A549 (cell line): ENCODE results near the gene NEGR1.

Experiments
- CEBPB ChIP-seq, 2 experiments: fragments of >200 bp in 1 of 2; sonication (Bioruptor Twin) in 1 of 2; formaldehyde crosslinking in 1 of 2; IDR thresholded peaks; 2 replicates each; pipeline ENCODE4 v1.6.1; 2012 to 2016
- CTCF ChIP-seq: fragments of >200 bp; sonication (Bioruptor Twin); formaldehyde crosslinking; IDR thresholded peaks from 3 replicates; pipeline ENCODE4 v1.5.1; 2016
- EP300 ChIP-seq, 2 experiments: fragments of >200 bp; sonication (Bioruptor Twin); formaldehyde crosslinking; IDR thresholded peaks; 2 replicates in 1 of 2; 3 replicates in 1 of 2; pipeline ENCODE4 v1.6.1; 2016 to 2017
- HOXA7 ChIP-seq: fragments of 250-450 bp; sonication (Bioruptor Pico); IDR thresholded peaks from 2 replicates; pipeline ENCODE4 v1.5.0; 2020; ENCODE audit warnings: mild to moderate bottlenecking, moderate library complexity
- MAX ChIP-seq: IDR thresholded peaks from 2 replicates; pipeline ENCODE4 v1.6.1; 2012
- RAD21 ChIP-seq, 2 experiments: fragments of >200 bp in 1 of 2; sonication (Bioruptor Twin) in 1 of 2; formaldehyde crosslinking in 1 of 2; IDR thresholded peaks in 1 of 2; conservative IDR thresholded peaks in 1 of 2; 2 replicates in 1 of 2; 3 replicates in 1 of 2; pipeline ENCODE4 v1.6.1; 2012 to 2018; ENCODE audit warnings: inconsistent platforms in 1 of 2

GRCh38 chr1:72280131-72280530, 2.2 kb downstream of the NEGR1 start:
- TF ChIP-seq EP300 (IDR thresholded peaks at IDR 0.05), result no peak
- no peak for TF ChIP-seq MAX
- TF ChIP-seq HOXA7 (CRISPR knock-in tag), result no peak
- TF ChIP-seq CTCF, result no peak
- no peak for TF ChIP-seq RAD21 (conservative IDR thresholded peaks at IDR 0.05 in 1 of 2, IDR thresholded peaks at IDR 0.05 in 1 of 2)
- no peak for TF ChIP-seq CEBPB (IDR thresholded peaks at IDR 0.05)
